GM19035 (cell line): ENCODE measurements around the gene TRIM9.

Experiments
- ATAC-seq: cut with Tn5 transposase; IDR thresholded peaks from one replicate; pipeline ENCODE4 v1.9.1; 2021; ENCODE audit not compliant: unreplicated experiment

TRIM9 gene

GRCh38 chr14:51094901-51095853, at the start of gene TRIM9:
TRIM9 (minus strand) TSS chr14:51095105; CDS start chr14:51094939, 166 bp downstream.
- ATAC-seq: peak; percentile 99

- ATAC-seq: no peak
Measured at GRCh38 chr14:51140856-51141255, 46.0 kb upstream of the TRIM9 start.

DNA sequence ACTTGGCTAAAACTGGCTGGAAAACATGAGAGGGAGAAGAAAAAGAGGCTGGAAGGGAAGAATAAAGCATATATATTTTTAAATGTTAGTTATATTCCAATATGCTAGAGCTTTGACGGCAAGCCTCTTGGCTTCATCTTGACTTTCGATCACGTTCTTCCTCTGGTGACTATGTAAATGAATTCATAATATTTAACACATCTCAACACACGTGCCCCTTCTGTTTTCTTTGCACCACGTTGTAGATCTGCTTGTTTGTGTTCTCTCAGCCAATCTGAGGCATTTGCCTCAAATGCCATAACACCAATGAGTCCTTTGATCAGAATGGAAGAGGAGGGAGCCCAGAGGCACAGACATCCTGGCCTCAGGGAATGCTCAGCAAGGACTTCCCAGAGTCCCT, 45.4 kb upstream of the TRIM9 start:
- no peak for ATAC-seq

DNA sequence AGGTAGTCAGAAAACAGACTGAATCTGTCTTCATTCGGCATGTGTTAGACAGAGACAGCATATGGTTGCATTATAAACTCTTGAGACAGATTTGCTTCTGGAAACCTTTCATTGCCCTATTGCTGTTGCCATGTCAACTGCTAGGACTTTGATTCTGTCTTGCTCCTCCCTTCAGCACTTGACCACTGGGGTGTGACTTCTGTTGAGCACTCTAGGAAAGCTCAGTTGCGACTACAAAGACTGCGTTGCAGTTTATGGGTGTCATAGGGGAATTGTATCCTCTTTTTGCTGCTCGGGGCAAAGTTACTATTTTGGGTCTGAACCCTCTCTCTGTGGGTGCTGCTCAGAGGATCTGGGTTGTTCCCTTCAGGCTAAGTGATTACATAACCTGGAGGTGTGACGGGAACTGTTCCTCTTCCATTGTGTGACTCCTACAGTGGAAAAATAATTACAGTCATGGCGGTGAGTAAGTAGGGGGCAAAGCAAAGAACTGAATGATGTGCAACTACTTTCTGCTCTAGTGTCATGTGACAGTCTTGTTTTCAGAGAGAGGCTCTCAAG, 44.3 kb upstream of the TRIM9 start:
- ATAC-seq: no peak

GRCh38 chr14:51138404-51139103, 43.6 kb upstream of the TRIM9 start:
- no peak for ATAC-seq

DNA sequence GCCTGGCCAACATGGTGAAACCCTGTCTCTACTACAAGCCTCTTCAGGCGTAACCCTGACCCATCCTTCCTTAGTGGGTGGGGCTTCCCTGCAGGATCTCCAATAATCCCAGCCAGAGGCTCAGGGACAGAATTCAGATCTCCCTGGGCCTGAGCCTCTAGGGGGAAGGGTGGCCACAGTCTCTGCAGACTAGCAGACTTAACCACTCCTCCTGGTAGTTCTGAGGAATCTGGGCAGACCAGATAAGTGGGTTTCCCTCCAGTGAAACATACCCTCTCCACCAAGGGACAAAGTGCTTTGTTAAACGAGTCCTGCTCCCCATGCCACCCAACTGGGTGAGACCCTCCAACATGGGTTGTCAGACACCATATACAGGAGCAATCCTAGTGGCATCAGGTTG, 36.6 kb upstream of the TRIM9 start:
- no peak for ATAC-seq

- ATAC-seq: no peak
Measured at GRCh38 chr14:51129130-51129529, 34.2 kb upstream of the TRIM9 start.

DNA sequence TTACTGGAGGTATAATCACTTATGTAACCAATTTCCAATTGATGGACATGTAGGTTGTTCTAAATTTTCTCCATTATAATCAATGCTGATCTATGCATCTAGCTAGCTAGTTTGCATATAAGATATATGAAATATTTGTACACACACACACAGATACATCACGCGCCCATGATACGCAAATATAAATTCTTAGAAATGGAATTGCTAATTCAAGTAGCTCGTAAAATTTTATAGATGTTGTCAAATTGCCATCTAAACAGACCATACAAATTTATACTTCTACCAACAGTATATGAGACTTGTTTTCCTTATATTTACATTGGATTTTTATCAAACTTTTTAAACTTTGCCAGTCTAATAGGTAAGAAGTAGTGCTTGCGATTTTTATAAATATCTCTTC, 29.1 kb upstream of the TRIM9 start:
- ATAC-seq: no peak

GRCh38 chr14:51121096-51121495, 26.2 kb upstream of the TRIM9 start:
- no peak for ATAC-seq

DNA sequence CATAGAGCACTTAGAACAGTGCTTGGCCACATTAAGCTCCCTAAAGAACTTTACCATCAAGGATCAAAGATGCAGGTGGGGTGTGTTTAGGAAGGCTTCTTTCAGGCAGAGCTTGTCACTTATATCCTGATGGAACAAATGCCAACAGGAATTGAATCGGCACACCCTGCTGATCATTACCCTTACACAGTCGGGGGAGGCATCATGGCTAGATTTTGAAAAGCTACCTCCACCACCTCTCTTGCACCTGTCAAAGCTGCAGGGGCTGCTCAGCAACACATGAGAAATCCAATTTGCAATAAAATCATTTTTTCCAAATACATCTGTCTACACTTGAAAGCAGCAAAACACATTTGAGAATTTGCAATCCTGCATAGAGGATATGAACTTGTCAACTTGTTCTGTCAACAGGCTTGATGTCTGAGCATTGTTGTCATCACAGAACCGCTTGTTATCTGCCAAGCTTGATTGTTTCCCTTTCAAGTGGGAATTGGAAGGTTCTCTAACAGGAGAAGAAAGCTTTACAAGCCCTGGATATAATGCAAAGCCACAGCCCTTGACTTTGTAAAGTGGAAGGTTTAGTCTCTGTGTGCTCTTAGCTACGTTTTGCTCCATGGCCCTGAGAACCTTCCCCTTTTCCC, 24.6 kb upstream of the TRIM9 start:
- no peak for ATAC-seq

DNA sequence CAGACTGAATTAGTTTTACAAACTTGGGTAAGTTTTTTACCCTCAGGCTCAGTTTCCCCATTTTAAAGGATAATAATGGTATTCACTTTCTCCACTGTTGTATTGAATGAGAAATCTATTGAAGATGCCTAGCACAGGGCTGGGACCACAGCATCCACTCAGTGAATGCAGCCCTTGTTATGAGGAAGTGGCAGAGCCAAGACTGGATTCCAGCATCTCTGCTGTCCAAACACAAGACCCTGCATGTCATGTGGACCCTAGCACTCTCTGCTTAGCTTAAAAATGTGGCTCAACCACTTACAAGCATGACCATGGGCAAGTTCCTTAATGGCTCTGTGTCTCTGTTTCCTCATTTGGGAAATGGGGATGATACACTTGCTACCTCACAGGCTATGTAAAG, 24.1 kb upstream of the TRIM9 start:
- no peak for ATAC-seq

DNA sequence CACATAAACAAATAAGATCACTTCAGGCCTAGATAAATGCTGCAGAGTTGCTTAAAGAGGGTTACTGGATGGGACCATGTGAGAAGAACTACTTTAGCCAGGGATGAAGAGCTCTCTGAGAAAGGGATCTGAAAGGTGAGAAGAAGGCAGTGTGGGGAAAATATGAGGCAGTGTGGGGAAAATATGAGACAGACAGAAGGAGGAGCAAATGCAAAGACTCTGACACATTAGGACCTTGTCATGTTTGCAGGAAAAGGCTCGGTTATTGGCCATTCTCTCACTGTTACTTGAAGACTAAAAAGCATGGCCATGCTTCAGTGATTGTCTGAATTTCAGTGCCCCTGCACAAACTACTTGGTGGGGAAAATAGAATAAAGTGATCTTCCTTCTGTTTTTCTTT, 22.7 kb upstream of the TRIM9 start:
- ATAC-seq: no peak

- no peak for ATAC-seq
Measured at GRCh38 chr14:51116682-51117081, 21.8 kb upstream of the TRIM9 start.

- ATAC-seq: no peak
Measured at GRCh38 chr14:51109651-51110050, 14.7 kb upstream of the TRIM9 start.

- ATAC-seq: no peak
Measured at GRCh38 chr14:51107801-51108200, 12.9 kb upstream of the TRIM9 start.

- no peak for ATAC-seq
Measured at GRCh38 chr14:51104467-51104866, 9.6 kb upstream of the TRIM9 start.

DNA sequence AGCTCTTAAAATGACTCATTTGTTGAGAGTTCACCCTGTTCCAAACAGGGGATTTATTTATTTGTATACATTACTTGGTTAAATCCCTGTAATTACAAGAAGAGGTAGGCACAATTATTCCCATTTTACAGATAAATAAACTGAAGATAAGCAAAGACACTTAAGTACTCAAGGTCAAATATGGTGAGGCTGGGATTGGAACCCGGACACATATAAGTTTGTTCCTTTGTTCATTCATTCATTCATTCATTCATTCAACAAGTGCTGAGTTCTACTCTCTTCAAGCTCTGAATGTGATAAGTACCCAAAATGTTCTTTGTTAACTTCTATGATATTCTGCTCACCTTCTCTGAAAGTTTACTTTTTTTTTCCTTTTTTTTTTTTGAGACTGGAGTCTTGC, 2.4 kb upstream of the TRIM9 start:
- no peak for ATAC-seq

DNA sequence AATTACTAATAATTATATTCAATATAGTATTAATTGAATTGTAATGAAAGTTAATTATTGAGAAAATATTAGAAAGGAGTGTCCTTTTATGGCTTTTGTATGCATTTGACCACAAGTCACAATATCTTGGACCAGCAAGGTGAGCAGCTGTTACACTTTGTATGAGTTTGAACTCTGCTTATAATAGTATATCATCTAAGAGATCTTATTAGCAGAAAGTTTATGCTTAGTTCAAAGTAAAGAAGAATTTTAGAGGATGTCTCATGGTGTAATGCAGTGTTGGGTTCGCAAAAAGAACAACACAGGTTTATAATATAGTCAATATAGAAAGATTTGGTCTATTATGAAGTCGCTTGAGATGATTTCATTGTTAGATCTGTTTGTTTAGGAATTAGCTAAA, 2.0 kb upstream of the TRIM9 start:
- ATAC-seq: no peak

GRCh38 chr14:51095854-51096823, 1.2 kb upstream of the TRIM9 start:
- ATAC-seq: no peak

- ATAC-seq: peak; percentile 4
Measured at GRCh38 chr14:51094282-51094821, 553 bp downstream of the TRIM9 start.
